GM10266 (cell line): ENCODE results near the gene KISS1.

Experiments
- DNase-seq: peaks from one replicate; pipeline ENCODE4 v3.0.0; 2012; ENCODE audit errors: extremely low spot score
- TF ChIP-seq, protein P1 (sequence below): IDR thresholded peaks from 2 replicates; pipeline ENCODE4 v1.5.1; 2012; ENCODE audit warnings: mild to moderate bottlenecking, low read depth; ENCODE audit not compliant: control insufficient read depth, insufficient read depth; ENCODE audit errors: missing control alignments

KISS1 gene

DNA sequence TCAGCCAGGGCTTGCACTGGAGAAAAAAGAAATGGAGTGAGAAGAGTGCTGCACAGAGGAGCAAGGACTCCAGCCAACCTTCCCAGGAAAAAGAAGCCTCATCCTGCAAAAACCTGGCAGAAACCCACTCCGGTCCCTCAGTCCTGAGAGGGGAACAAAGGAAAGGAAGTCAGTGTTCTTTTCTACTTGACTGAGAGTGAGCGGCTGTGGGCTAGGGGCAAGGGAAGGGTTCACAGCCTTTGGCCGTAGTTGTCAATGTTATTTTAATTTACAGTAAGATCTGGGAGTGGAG, 26.4 kb upstream of the KISS1 start:
- TF ChIP-seq, protein P1, sequence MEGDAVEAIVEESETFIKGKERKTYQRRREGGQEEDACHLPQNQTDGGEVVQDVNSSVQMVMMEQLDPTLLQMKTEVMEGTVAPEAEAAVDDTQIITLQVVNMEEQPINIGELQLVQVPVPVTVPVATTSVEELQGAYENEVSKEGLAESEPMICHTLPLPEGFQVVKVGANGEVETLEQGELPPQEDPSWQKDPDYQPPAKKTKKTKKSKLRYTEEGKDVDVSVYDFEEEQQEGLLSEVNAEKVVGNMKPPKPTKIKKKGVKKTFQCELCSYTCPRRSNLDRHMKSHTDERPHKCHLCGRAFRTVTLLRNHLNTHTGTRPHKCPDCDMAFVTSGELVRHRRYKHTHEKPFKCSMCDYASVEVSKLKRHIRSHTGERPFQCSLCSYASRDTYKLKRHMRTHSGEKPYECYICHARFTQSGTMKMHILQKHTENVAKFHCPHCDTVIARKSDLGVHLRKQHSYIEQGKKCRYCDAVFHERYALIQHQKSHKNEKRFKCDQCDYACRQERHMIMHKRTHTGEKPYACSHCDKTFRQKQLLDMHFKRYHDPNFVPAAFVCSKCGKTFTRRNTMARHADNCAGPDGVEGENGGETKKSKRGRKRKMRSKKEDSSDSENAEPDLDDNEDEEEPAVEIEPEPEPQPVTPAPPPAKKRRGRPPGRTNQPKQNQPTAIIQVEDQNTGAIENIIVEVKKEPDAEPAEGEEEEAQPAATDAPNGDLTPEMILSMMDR = no peak
- no peak for DNase-seq

DNA sequence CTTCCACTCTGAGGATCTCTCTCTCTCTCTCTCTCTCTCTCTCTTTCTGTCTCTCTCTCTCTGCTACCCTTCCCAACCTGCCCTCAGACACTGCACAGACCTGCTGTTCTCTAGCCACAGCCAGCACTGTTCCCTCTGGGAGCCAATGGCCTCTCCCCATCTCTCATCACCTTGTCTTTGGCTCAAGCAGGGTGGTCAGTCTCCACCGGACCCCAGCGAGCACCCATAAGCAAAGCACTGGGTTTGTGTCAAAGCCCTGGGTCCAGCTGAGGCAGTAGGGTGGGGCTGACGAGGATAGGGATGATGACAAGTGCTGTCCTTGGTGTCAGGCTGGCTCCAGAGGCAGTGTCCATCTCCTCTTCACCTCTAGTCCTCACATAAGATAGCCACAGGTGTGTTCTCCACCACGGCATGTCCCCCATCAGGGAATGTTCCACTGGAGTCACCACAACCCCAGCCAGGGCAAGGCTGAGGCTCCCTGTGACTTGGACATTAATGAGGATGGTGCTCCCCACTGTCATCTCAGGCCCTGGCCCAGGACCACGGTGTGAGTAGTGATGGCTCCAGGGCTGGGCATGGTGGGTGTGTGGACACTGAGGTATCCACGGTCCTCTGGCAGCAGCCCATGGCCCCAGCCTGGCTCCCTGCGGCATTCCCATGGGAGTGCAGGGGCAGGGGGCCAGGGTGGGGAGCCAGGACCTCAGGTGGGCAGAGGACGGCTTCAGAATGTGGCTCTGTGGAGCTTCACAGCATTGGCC, 25.9 kb upstream of the KISS1 start:
- TF ChIP-seq, protein P1 = no peak
- no peak for DNase-seq

DNA sequence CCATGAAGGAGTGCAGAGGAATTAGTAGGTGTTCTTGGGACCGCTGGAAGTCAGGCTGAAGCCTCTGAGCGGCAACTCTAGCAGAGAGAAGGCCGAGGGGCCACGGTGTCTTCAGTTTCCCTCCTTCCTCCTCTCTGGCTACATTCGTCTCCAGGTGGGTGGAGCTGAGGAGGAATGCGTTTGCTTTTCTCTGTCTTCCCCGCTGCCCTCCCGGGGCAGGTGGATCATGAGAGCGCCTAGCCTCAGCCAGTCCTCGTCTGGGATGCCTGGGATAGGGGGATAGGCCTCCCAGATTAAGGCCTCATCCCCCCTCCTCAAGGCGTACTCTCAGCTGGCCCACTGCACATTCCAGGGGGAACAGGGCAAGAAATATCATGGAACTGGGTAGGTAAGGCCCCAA, 25.0 kb upstream of the KISS1 start:
- TF ChIP-seq, protein P1 = no peak
- no peak for DNase-seq

DNA sequence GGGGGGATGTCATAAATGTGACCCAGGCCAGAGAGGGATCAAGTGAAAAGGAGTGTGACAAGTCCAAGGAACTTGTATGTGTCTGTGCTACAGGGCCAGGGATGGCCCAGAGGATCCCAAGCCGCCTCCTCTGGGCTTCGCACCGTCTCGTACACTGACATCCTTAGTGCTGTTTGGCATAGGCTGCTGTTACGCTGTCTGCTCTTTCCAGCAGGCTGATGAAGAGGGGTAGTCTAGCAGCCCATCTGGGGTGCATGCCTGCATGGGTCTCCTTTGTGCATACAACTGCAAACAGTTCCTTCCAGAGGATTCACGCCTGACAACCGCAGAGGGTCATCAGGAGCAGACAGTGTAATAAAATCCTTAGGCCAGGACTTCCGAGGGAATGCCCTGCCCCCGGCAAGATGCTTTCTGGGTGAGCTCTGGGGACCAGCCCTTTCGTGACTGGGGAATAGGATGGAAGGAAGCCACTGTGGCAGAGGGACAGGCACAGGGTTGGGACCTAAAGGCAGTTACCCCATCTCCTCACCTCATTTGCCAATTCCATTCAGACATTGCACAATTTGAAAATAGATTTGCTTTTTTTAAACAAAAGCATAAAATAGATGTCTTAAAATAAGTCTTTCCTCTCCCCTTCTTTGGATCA, 23.8 kb upstream of the KISS1 start:
- DNase-seq = no peak
- TF ChIP-seq, protein P1 = no peak

DNA sequence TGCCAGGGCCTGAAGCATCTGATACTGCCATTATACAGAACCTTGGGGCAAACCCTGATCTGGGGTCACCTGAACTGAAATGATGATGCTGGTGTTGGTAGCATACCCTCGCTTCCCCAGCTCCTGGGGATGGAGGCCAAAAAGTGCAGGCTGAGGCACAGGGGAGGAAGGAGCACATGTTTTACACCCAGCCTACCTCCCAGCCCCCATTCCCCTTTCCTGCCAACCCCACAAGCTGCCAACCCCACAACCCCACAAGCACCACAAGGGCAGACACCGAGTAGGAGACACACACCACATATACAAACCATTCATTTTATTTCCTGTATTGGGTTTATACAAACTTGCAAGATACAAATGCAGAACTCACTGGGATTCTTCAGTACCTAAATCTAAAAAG, 22.3 kb upstream of the KISS1 start:
- TF ChIP-seq, protein P1 = no peak
- DNase-seq = no peak

DNA sequence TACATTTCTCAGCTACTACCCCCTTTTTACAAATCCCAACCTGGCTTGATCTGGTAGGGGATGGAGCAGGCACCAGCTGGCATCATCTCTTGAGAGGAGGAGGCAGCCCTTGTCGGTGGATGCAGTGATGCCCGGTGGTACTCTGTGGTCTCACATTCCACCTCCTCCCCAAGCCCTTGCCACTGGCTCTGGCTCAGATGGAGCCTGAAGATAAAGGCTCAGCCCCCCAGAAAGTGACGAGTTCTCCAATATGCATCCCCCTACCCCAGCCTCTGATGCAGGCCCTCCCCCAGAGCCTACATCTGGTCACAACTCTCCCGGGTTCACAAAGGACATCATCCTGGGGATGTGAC, 21.3 kb upstream of the KISS1 start:
- TF ChIP-seq, protein P1 = no peak
- no peak for DNase-seq

DNA sequence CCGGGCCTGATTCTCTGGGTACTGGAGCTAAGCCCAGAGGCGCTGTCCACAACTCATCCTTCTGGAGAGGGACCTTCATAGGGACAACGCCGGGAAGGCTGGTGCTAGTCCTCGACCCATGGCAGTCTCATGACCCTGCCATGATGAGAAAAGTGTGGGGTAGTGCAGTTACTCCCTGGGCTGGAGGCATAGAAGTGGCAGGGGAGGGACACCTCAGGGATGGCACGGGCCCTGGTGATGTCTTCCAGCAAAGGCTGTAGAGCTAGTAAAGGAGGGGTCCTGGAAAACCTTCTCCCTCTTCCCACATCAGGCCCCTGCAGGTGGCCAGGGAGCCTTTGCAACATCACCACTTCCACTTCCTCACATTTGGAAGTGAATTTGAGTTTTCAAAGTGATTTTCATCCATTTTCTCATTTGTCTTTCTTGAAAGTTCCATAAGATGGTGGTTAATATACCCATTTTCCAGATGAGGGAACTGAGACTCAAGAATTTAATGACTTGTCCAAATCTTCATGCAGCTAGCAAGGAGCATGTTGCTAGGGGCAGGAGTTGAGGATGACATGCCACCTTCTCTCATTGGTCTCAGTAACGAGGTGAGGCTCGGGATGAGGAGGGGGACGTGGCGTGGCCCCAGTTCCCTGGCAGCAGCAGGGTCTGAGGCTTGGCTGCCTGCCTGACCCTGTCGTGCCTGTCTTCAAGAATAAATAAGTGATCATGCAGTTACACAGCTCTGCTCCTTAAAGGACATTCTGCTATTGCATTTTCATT, 20.8 kb upstream of the KISS1 start:
- TF ChIP-seq, protein P1 = no peak
- no peak for DNase-seq
